Trophoblast cell (in vitro differentiated cells and primary cell): ENCODE results near the gene SASH3.

Source experiments
- DNase-seq, 2 donors: peaks; one replicate each; pipeline ENCODE4 v3.0.0-alpha.2; 2016
- H2AFZ ChIP-seq: 2 replicates; pipeline ENCODE4 v1.6.1; 2013; ENCODE audit warnings: low read length, moderate library complexity, mild to moderate bottlenecking; ENCODE audit not compliant: insufficient read depth, poor library complexity
- H2AK5ac ChIP-seq: 2 replicates; pipeline ENCODE4 v1.6.1; 2013; ENCODE audit warnings: mild to moderate bottlenecking, low read length
- H2BK120ac ChIP-seq: 2 replicates; pipeline ENCODE4 v1.6.1; 2013; ENCODE audit warnings: low read length, mild to moderate bottlenecking, moderate library complexity; ENCODE audit not compliant: insufficient read depth, poor library complexity
- H2BK12ac ChIP-seq: 2 replicates; pipeline ENCODE4 v1.6.1; 2013; ENCODE audit warnings: mild to moderate bottlenecking, low read length, moderate library complexity
- H2BK5ac ChIP-seq: 2 replicates; pipeline ENCODE4 v1.6.1; 2013; ENCODE audit warnings: low read length, low read depth, moderate library complexity, mild to moderate bottlenecking; ENCODE audit not compliant: poor library complexity
- H3K14ac ChIP-seq: 2 replicates; pipeline ENCODE4 v1.6.1; 2013; ENCODE audit warnings: mild to moderate bottlenecking, low read length
- H3K18ac ChIP-seq: 2 replicates; pipeline ENCODE4 v1.6.1; 2013; ENCODE audit warnings: mild to moderate bottlenecking, low read length
- H3K23ac ChIP-seq: 2 replicates; pipeline ENCODE4 v1.6.1; 2013; ENCODE audit warnings: low read length
- H3K27ac ChIP-seq: 2 replicates; pipeline ENCODE4 v1.5.1; 2013; ENCODE audit warnings: low read depth, mild to moderate bottlenecking, inconsistent platforms, low read length, moderate library complexity
- H3K27me3 ChIP-seq: 2 replicates; pipeline ENCODE4 v1.6.1; 2013; ENCODE audit warnings: inconsistent platforms, mild to moderate bottlenecking, low read length, moderate library complexity; ENCODE audit not compliant: insufficient read depth
- H3K36me3 ChIP-seq, 2 experiments: 1 replicate in 1 of 2; 2 replicates in 1 of 2; pipeline ENCODE4 v1.6.1; 2013; ENCODE audit warnings: low read length in 2 of 2, mild to moderate bottlenecking in 2 of 2, moderate library complexity in 1 of 2; ENCODE audit not compliant: insufficient read depth in 2 of 2, control insufficient read depth in 1 of 2
- H3K4ac ChIP-seq: 2 replicates; pipeline ENCODE4 v1.6.1; 2013; ENCODE audit warnings: low read depth, mild to moderate bottlenecking, low read length, moderate library complexity
- H3K4me1 ChIP-seq, 2 experiments: 1 replicate in 1 of 2; 2 replicates in 1 of 2; pipeline ENCODE4 v1.6.1; 2013; ENCODE audit warnings: low read length in 2 of 2, mild to moderate bottlenecking in 2 of 2, moderate library complexity in 1 of 2; ENCODE audit not compliant: insufficient read depth in 2 of 2, control insufficient read depth in 1 of 2
- H3K4me2 ChIP-seq: 2 replicates; pipeline ENCODE4 v1.6.1; 2013; ENCODE audit warnings: inconsistent platforms, mild to moderate bottlenecking, low read length, moderate library complexity
- H3K4me3 ChIP-seq: 2 replicates; pipeline ENCODE4 v1.5.1; 2013; ENCODE audit warnings: mild to moderate bottlenecking, low read depth, low read length, inconsistent platforms
- H3K79me1 ChIP-seq: one replicate; pipeline ENCODE4 v1.6.1; 2013; ENCODE audit warnings: low read length
- H3K79me2 ChIP-seq: 2 replicates; pipeline ENCODE4 v1.6.1; 2013; ENCODE audit warnings: low read length, mild to moderate bottlenecking; ENCODE audit not compliant: control insufficient read depth, insufficient read depth, poor library complexity
- H3K9ac ChIP-seq: 2 replicates; pipeline ENCODE4 v1.6.1; 2013; ENCODE audit warnings: mild to moderate bottlenecking, low read length
- H3K9me3 ChIP-seq: 2 replicates; pipeline ENCODE4 v1.6.1; 2013; ENCODE audit warnings: low read depth, mild to moderate bottlenecking, control low read depth, inconsistent platforms, low read length; ENCODE audit not compliant: insufficient read depth
- H4K12ac ChIP-seq: 2 replicates; pipeline ENCODE4 v1.6.1; 2013; ENCODE audit warnings: low read depth, mild to moderate bottlenecking, low read length, moderate library complexity
- H4K8ac ChIP-seq: 2 replicates; pipeline ENCODE4 v1.6.1; 2013; ENCODE audit warnings: low read depth, mild to moderate bottlenecking, low read length, moderate library complexity
- H4K91ac ChIP-seq: one replicate; pipeline ENCODE4 v1.6.1; 2013; ENCODE audit warnings: low read depth, mild to moderate bottlenecking, low read length, moderate library complexity
- WGBS: extraction: QIAGEN DNeasy Blood & Tissue Kit; methylation state at CpG from one replicate; pipeline ENCODE4 v1.1.7; 2013; ENCODE audit warnings: missing lambda C conversion rate; ENCODE audit not compliant: insufficient read length, insufficient coverage; ENCODE audit errors: extremely low coverage; 5-methylcytosine and 5-hydroxymethylcytosine counted together

SASH3 gene

DNA sequence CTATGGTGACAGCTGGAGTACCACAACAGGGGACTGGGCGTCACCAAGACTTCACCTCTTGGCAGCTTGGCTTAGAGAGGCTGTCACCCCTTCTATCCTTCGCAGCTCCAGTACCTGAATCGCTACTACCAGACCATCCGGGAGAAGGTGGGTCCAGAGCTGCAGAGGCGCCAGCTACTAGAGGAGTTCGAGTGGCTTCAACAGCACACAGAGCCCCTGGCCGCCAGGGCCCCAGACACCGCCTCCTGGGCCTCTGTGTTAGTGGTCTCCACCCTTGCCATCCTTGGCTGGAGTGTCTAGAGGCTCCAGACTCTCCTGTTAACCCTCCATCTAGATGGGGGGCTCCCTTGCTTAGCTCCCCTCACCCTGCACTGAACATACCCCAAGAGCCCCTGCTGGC is 11.6 kb upstream of the SASH3 start:
- Histone ChIP-seq H4K8ac (no peak overlapping the region), H3K4me2 (no peak overlapping the region), H3K4ac (no peak overlapping the region), H2AFZ (no peak overlapping the region), H3K9me3 (no peaks in the 10 kb centered on the region), H2AK5ac (no peak overlapping the region), H3K9ac (no peak overlapping the region), H2BK5ac (no peak overlapping the region), H3K36me3 (no peaks in the 10 kb centered on the region), H3K27ac (no peak overlapping the region), H3K4me1 (no peaks in the 10 kb centered on the region), H3K18ac (no peak overlapping the region), H3K4me3 (no peak overlapping the region), H3K27me3 (no peaks in the 10 kb centered on the region), H3K79me1 (no peaks in the 10 kb centered on the region), H3K23ac (no peak overlapping the region), H3K14ac (no peak overlapping the region), H4K91ac (no peak overlapping the region), H2BK12ac (no peak overlapping the region), H4K12ac (no peak overlapping the region), H3K79me2 (no peaks in the 10 kb centered on the region), H2BK120ac (no peak overlapping the region)
- DNase-seq: no peak
- no CpG with 5 or more reads among the region's 8 CpGs for WGBS

DNA sequence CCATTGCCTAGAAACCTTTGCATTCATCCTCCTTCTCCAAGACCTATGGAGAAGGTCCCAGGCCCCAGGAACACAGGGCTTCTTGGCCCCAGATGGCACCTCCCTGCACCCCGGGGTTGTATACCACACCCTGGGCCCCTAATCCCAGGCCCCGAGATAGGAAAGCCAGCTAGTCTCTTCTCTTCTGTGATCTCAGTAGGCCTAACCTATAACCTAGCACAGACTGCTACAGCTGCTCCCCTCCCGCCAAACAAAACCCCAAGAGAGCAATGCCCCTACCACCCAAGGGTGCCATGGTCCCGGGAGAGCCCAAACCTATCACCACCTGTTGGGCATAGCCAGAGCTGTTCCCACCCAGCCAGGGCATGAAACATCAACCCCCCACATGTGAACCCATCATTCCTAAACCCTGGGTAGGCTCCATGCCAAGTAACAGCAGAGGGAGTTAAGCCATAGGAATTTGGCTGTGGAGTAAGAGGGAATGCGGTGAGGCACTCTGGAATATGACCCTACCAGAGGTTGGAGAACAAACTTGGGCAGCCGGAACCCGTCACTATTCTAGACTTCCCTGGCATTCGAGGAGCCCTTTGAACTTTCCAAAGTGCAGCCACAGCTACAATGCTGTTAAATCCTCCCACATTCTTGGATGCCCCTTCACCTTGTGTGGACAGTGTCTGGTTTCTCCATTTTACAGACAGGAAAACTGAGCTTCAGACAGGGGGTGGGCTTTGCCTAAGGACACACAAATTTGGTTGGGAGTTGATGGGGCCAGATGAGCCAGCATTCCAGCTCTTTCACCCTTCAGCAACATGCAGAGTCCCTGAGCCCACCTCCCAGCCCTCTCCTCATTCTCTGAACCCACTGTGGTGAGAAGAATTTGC is 10.9 kb upstream of the SASH3 start:
- Histone ChIP-seq H3K4me3 (no peak overlapping the region), H3K79me2 (no peaks in the 10 kb centered on the region), H3K14ac (no peak overlapping the region)

DNA sequence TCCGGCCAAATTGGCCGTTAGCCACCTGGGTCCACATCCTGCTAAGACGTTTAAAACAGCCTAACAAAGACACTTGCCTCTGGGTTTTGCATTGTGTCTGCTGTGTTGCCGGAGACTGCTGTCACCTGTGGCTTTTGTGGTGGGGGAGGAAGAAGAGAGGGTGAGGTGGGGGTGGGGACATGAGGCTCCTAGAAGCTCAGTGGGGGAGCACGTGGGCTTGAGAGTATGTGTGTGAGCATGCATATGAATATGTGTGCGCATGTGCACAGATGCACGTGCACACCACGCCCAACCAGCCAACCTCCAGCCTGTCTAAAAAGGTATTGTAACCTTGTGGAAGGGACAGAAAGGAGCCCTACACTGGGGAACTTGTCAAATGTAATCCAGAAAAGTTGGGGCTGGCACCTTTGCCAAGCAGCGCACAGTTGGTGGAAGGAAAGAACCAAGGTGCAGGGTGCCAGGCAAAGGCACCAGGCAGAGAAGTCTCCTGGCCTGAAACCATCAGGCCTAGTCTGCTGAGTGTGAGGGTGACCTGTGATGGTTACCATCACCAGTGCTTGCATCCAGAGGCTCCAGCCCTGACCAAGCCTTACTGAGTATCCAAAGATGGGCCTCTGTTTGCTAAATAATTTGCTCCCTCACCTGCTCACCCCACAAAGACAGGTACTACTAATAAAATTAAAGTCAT is 10.1 kb upstream of the SASH3 start:
- WGBS: no CpG with 5 or more reads among the region's 9 CpGs
- no peak for DNase-seq

More for the DNA sequence above, 10.9 kb upstream of the SASH3 start:
- no peak for DNase-seq
- no peaks in the 10 kb centered on the region for H3K27me3 ChIP-seq
- no peak overlapping the region for H2BK120ac ChIP-seq
- no peak overlapping the region for H2BK5ac ChIP-seq
- no peak overlapping the region for H3K9ac ChIP-seq
- no CpG with 5 or more reads among the region's 8 CpGs for WGBS
- H3K4ac ChIP-seq: no peak overlapping the region
- no peak overlapping the region for H3K18ac ChIP-seq
- H4K91ac ChIP-seq: no peak overlapping the region
- no peaks in the 10 kb centered on the region for H3K9me3 ChIP-seq
- H3K4me2 ChIP-seq: no peak overlapping the region
- H2AK5ac ChIP-seq: no peak overlapping the region
- no peaks in the 10 kb centered on the region for H3K36me3 ChIP-seq
- H4K12ac ChIP-seq: no peak overlapping the region
- no peaks in the 10 kb centered on the region for H3K79me1 ChIP-seq
- no peak overlapping the region for H3K27ac ChIP-seq
- no peak overlapping the region for H3K23ac ChIP-seq
- no peak overlapping the region for H2BK12ac ChIP-seq
- no peak overlapping the region for H4K8ac ChIP-seq
- peaks cover 0 to 2% of the 10 kb centered on the region in 2 experiments for H3K4me1 ChIP-seq
- H2AFZ ChIP-seq: no peak overlapping the region

DNA sequence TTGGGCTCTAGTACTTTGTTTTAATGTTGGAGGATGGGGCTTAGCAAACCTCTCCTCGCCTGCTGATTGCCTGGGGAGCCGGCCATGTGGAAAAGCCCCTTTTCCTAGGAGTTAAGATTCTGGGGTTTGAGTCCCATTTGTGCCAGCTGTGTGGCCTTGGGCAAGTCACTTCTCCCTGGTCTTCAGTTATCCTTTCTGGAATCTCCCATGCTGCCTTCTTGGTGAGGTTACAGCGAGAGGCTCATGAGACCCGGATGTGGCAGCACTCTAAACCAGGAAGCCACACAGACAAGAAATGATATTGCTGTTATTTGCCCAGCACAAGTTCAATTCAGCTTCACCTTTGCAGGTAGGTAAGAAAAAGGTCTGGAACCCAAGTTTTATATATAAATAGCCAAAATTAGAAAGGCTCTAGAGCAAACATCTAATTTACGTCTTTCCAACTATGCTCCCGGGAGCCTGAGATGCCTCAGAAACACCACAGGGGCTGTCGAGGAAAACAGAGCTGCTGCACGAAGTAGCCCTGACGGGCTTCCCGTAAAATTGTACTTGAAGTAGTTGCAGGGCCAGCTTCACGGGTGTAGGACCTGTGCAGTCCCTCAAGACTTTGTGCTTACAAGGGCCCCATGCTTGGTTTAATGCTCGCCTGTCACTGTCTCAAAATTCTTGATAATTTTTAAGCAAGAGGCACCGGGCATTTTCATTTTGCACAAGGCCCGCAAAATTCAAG is 8.3 kb upstream of the SASH3 start:
- Histone ChIP-seq H2BK12ac (no peak overlapping the region), H3K18ac (no peak overlapping the region), H4K91ac (no peak overlapping the region), H3K4me2 (no peak overlapping the region), H2BK5ac (no peak overlapping the region), H3K9ac (no peak overlapping the region), H3K27me3 (no peaks in the 10 kb centered on the region), H2BK120ac (no peak overlapping the region), H3K4me1 (peaks cover 0 to 3% of the 10 kb centered on the region in 2 experiments), H2AFZ (no peak overlapping the region), H3K4me3 (no peak overlapping the region), H3K4ac (no peak overlapping the region), H3K14ac (no peak overlapping the region), H3K79me1 (no peaks in the 10 kb centered on the region), H4K8ac (no peak overlapping the region), H4K12ac (no peak overlapping the region), H3K9me3 (no peaks in the 10 kb centered on the region), H3K23ac (no peak overlapping the region), H2AK5ac (no peak overlapping the region), H3K27ac (no peak overlapping the region), H3K79me2 (no peaks in the 10 kb centered on the region), H3K36me3 (no peaks in the 10 kb centered on the region)
- no peak for DNase-seq
- WGBS: no CpG with 5 or more reads among the region's 14 CpGs

More for the DNA sequence above, 10.1 kb upstream of the SASH3 start:
- Histone ChIP-seq H2BK5ac (no peak overlapping the region), H3K79me2 (no peaks in the 10 kb centered on the region), H3K79me1 (no peaks in the 10 kb centered on the region), H3K23ac (no peak overlapping the region), H3K4me3 (no peak overlapping the region), H4K8ac (no peak overlapping the region), H3K4me1 (peaks cover 0 to 3% of the 10 kb centered on the region in 2 experiments), H3K18ac (no peak overlapping the region), H4K91ac (no peak overlapping the region), H3K27me3 (no peaks in the 10 kb centered on the region), H3K4me2 (no peak overlapping the region), H2AK5ac (no peak overlapping the region), H3K9ac (no peak overlapping the region), H4K12ac (no peak overlapping the region), H3K27ac (no peak overlapping the region), H3K14ac (no peak overlapping the region), H3K4ac (no peak overlapping the region), H2AFZ (no peak overlapping the region), H2BK120ac (no peak overlapping the region), H3K9me3 (no peaks in the 10 kb centered on the region), H2BK12ac (no peak overlapping the region), H3K36me3 (no peaks in the 10 kb centered on the region)
